ENCODE data around the gene KCTD2. TPM values are rescaled to one million over a fixed set of nuclear protein-coding genes. Genes with fewer than 3 reads are reported as not detected.

Gene KCTD2
- total and polyA plus RNA-seq, 9 donors = 25.0 to 66.8 (median 50.2) TPM

DNA sequence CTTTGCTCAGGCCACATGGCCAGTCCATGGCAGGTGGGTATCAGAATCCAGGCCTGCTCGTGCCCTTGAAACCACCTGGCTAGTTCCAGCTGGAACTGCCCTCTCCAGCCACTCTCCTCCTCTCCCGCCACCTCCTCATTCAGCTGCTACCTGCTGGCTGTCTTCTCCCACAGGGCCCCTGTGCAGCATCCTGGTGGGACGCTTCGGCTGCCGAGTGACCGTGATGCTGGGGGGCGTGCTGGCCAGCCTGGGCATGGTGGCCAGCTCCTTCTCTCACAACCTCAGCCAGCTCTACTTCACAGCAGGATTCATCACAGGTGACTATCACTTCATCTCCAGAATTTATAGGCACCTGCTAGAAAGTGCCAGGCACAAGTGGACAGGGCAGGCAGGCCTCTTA lies 50.8 kb downstream of the KCTD2 start:
- no peaks in the 10 kb centered on the region for H3K27me3 ChIP-seq

DNA sequence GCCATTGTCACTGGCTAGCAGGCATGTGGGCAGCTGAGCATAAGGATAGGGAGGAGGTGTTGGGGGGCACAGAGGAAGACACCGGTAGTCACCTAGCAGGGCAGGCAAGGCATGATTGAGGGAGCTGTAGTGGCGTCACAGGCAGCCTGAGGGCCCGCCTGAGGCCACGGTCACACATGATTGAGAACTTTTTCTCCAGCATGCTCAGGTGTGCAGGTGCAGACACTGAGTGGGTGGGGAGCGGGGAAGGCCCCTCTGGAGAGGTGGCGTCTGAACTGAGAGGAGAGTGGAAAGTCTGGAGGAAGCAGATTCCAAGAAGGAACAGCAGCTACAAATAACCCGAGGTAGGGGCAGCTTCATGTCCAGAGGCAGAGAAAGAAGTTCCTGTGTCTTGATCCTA lies 51.8 kb downstream of the KCTD2 start:
- intact Hi-C loops (cut with DNase I) = no loop called here
- WGBS, 3 donors = 87 to 94% (median 91%) methylated on average over 7 of the region's 7 CpGs
- Histone ChIP-seq H3K4me1 (ENCODE audit: insufficient read depth) (no peaks in the 10 kb centered on the region), H3K27me3 (no peaks in the 10 kb centered on the region), H3K36me3 (no peaks in the 10 kb centered on the region), H3K4me3 (no peak overlapping the region), H3K9me3 (no peaks in the 10 kb centered on the region), H3K27ac (no peak overlapping the region)
- no peak for TF ChIP-seq POLR2A (IDR thresholded peaks at IDR 0.05)
- TF ChIP-seq, protein P1, sequence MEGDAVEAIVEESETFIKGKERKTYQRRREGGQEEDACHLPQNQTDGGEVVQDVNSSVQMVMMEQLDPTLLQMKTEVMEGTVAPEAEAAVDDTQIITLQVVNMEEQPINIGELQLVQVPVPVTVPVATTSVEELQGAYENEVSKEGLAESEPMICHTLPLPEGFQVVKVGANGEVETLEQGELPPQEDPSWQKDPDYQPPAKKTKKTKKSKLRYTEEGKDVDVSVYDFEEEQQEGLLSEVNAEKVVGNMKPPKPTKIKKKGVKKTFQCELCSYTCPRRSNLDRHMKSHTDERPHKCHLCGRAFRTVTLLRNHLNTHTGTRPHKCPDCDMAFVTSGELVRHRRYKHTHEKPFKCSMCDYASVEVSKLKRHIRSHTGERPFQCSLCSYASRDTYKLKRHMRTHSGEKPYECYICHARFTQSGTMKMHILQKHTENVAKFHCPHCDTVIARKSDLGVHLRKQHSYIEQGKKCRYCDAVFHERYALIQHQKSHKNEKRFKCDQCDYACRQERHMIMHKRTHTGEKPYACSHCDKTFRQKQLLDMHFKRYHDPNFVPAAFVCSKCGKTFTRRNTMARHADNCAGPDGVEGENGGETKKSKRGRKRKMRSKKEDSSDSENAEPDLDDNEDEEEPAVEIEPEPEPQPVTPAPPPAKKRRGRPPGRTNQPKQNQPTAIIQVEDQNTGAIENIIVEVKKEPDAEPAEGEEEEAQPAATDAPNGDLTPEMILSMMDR (IDR thresholded peaks at IDR 0.05) = no peak
- TF ChIP-seq EP300 (IDR thresholded peaks at IDR 0.05) = no peak
- no peak for DNase-seq

More for the DNA sequence above, 50.8 kb downstream of the KCTD2 start:
- Histone ChIP-seq H3K27ac (no peak overlapping the region), H3K36me3 (no peaks in the 10 kb centered on the region), H3K9me3 (no peaks in the 10 kb centered on the region), H3K4me1 (ENCODE audit: insufficient read depth) (peaks cover 8% of the 10 kb centered on the region), H3K4me3 (no peak overlapping the region)
- DNase-seq = no peak
- intact Hi-C loops (cut with DNase I) = no loop called here
- 91 to 95% (median 93%) methylated on average over 7 of the region's 7 CpGs for WGBS, 3 donors
- TF ChIP-seq, protein P1 (IDR thresholded peaks at IDR 0.05) = no peak

DNA sequence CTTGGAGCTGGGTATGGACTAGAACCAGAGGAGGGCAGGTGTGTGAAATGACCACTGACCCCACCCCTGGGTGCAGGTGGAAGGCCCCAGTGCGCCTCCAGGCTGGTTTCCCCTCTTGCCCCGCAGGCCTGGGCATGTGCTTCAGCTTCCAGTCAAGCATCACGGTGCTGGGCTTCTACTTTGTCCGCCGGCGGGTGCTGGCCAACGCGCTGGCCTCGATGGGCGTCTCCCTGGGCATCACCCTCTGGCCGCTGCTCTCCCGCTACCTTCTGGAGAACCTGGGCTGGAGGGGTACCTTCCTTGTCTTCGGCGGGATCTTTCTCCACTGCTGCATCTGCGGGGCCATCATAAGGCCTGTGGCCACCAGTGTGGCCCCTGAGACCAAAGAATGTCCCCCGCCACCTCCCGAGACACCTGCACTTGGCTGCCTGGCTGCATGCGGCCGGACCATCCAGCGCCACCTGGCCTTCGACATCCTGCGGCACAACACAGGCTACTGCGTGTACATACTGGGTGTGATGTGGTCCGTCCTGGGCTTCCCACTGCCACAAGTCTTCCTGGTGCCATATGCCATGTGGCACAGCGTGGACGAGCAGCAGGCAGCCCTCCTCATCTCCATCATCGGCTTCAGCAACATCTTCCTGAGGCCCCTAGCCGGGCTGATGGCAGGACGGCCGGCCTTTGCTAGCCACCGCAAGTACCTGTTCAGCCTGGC lies 53.0 kb downstream of the KCTD2 start:
- no peaks in the 10 kb centered on the region for H3K9me3 ChIP-seq
- no peak overlapping the region for H3K27ac ChIP-seq
- no peak for TF ChIP-seq POLR2A (IDR thresholded peaks at IDR 0.05)
- TF ChIP-seq, protein P1 (IDR thresholded peaks at IDR 0.05) = no peak
- TF ChIP-seq EP300 (IDR thresholded peaks at IDR 0.05) = no peak
- intact Hi-C loops (cut with DNase I) = no loop called here
- 95 to 96% (median 96%) methylated on average over 15 to 31 of the region's 31 CpGs for WGBS, 3 donors
- H3K4me3 ChIP-seq = no peak overlapping the region
- no peak for DNase-seq
- H3K27me3 ChIP-seq = no peaks in the 10 kb centered on the region
- no peaks in the 10 kb centered on the region for H3K4me1 ChIP-seq (ENCODE audit: insufficient read depth)
- H3K36me3 ChIP-seq = no peaks in the 10 kb centered on the region

DNA sequence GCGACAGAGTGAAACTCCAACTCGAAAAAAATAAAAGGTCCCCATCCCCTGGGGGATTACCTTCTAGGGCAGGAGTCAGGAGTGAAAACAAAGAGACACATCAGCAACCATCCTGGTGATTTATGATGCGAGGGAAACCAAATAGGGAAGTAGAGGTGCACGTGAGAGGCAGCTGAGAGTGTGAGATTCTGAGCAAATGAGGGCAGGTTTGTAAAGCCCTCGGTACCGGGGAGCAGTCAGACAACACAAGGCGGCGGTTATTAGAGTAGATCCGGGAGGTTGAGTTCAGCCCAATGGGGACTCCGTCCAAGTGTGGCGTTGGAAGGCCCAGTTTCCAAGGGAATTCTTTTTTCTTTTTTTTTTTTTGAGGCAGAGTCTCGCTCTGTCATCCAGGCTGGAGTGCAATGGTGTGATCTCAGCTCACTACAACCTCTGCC lies 55.4 kb downstream of the KCTD2 start:
- Histone ChIP-seq H3K9me3 (no peaks in the 10 kb centered on the region), H3K4me1 (ENCODE audit: insufficient read depth) (no peaks in the 10 kb centered on the region), H3K36me3 (no peaks in the 10 kb centered on the region), H3K27me3 (no peaks in the 10 kb centered on the region), H3K27ac (no peak overlapping the region), H3K4me3 (no peak overlapping the region)
- WGBS, 3 donors = 61 to 76% (median 73%) methylated on average over 12 of the region's 12 CpGs
- DNase-seq = no peak
- TF ChIP-seq, protein P1 (IDR thresholded peaks at IDR 0.05) = no peak
- intact Hi-C loops (cut with DNase I) = no loop called here
